Frontal cortex (tissue), 4 donors: ENCODE measurements around the gene LETM1. TPM values are rescaled to one million over a fixed set of nuclear protein-coding genes. Genes with fewer than 3 reads are reported as not detected.

Experiments
- DNase-seq, 2 donors: peaks; one replicate each; pipeline ENCODE4 v3.0.0; 2012; ENCODE audit warnings: low spot score in 2 of 2
- FAIRE-seq: peaks from 2 replicates; lab custom pipeline; 2012; peaks lifted over from hg19 to GRCh38; lab: Jason Lieb, UNC
- total RNA-seq: library from RNA; depleted of rRNA; stranded (reverse); fragments of >200 nt; gene quantifications from one replicate; pipeline ENCODE4 v1.2.3, GENCODE V29; 2014
- donor health status: control.
- donor health status: control.
- donor health status: control.

Gene LETM1
- total RNA-seq, 1 donor from 2014 or later: 115 TPM

DNA sequence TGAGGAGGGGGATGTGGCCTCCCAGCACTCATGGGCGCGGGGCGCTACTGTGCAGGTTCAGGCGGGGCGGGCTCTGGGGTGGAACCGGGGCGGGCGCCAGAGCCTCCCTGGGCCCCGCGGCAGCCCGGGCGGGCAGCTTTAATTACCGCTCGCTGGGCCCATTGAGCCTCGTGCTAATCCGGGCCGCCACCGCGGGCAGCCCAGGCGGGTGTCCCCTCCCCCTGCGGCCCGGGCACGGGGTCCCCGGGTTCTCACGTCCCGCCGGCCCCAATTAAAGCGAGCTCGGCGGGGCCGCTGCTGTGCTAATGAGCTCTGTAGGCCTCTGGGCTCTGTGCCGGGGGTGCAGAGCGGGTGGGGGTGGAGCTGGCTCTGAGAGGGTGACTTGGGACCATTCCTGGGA, 85.7 kb downstream of the LETM1 start:
- FAIRE-seq: no peak
- no peak for DNase-seq

DNA sequence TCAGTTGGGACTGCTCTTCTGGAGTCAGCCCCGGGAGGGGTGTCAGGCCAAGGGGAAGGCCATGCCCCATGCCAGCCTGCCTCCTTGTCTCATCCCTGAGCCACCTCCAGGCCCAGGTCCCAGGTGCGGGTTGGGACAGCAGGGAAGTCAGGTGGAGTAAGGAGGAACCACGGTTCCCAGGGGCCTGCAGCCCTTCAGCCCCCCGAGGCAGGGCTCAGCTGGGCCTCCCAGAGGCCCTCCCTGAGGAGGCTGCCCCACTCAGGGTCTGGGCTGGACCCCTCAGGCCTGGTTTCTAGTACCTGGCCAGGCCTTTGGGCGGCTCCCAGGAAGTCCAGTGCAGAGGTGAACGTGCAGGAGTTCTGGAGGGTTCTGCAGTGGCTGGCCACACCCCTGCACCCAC, 86.3 kb downstream of the LETM1 start:
- DNase-seq (no peak), FAIRE-seq (no peak)

- DNase-seq: no peak
These were observed 87.5 kb downstream of the LETM1 start for GRCh38 chr4:1768367-1769034.

DNA sequence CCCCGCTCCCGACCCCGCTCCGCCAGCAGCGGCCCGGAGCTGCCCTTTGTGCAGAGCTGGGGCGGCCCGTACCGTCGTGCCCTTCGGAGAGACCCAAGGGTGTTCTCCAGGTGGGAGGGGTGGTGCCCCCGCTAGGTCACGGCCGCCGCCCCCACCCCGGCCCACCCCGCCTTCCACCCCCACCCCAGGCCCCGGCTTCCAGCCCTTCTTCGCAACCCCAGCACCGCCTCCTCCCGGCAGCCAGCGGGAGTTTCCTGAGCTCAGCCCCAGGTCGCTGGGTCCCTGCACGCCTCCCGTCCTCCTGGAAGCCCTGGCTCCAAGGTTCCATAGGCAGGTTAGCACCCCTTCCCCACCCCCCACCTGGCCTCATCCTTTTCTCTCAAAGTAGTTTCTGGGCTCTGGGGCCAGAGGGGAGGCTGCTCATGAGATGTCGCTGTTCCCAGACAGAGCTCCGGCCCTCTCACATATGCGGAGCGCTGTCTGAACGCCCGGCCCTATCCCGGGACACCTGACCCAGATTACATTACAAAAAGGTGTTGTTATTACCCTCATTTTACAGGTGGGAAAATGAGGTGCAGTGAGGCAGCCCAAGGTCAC, 88.1 kb downstream of the LETM1 start:
- FAIRE-seq: no peak
- no peak for DNase-seq

More at GRCh38 chr4:1768367-1769034, 87.5 kb downstream of the LETM1 start:
- no peak for FAIRE-seq

- FAIRE-seq: no peak
- DNase-seq: peak in 1 of 2 donors; percentile 66
These were observed 88.7 kb downstream of the LETM1 start for GRCh38 chr4:1767061-1767769.

DNA sequence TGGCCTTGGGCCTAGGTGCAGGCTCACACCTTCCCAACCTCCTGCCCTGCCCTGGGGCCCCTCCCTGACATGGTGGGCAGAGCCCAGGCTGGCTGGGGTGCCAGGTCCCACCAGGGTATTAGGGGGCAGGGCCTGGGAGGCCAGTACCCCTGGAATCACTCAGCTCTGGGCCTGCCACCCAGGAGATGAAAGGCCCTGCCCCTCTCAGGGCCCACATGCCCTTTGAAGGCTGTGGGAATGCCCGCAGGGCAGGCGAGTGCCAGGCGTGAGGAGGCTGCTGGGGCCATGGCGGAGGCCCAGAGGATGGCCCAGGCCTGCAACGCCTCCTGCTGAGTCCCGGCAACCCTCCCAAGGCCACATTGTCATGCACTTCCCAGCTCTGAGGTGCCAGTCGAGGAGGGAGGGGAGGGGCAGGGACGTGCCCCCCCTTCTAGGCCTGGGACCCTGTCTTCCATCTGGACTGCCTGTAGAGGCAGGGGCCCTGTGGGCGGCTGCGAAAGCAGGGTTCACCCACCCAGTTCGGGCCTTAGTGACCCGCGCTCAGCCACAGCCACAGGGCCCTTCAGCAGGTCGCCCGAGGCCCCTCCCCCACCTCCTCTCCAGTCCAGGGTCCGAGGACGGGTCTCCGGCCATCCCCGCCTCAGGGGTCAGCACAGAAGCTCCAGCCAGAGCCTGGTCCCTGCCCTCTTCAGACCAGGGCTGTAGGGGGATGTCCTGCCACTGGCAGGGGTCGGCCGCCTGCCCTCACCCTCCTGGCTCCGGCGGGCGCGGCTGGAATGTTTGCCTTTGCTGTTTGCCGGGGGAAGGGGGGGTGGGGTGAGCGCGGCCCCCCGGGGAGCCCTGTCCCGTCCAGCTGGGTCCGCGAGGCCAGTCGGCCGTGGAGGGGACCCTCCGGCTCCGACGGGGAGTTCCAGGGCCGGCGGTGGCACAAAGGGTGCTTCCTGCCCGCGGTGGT, 89.6 kb downstream of the LETM1 start:
- DNase-seq: no peak

DNA sequence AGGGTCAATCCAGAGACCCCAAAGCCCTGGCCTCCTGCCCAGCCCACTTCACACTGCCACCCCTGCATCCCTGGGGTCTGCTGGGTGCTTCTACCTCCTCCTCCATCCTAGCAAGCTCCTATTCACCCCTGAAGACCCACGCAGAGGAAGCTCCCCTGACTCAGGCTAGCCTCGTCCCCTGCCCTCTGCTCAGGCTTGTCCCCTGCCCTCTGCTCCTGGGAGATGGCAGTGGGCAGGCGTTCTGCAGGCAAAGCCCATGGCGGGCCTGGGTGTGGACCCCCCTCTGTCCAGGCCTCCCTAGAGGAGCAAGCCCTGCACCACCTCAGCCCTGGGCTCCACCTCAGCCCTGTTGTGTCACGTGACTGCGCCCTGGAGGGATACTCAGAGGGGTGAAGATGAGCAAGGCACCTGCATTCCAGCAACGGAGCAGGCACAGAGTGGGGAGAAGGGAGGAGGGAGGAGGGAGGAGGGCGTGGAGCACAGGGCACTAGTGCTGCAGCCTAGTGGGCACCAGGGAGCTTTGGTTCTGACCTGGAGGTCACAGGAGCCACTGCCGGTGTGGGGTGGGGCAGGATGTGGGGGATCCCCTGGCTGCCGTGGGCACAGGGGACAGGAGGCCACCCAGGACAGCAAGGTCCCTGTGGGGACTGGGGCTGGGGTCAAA, 90.4 kb downstream of the LETM1 start:
- no peak for DNase-seq
- FAIRE-seq: no peak

More for the DNA sequence above, 89.6 kb downstream of the LETM1 start:
- no peak for FAIRE-seq

DNA sequence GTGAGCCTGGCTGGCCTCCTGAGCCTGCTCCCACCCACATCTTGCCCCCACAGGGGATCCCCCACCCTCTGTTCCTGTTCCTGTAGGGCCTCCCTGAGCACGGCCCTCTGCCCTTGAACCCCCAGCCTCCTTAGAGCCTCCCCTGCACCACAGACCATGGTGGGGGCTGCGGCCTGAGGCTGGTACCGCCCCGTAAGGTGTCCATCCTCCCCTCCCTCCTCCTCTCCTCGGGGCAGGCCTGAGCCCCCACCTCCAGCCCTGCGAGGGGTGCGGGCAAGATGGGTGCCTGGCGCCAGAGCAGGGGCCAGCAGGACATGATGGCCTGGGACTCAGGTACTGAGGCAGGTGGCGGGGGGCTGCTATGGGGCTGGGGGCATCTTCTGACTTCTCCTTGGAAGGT, 91.3 kb downstream of the LETM1 start:
- FAIRE-seq (no peak), DNase-seq (no peak)

GRCh38 chr4:1763550-1764080, 92.3 kb downstream of the LETM1 start:
- DNase-seq: peak; percentile 80 to 87
- FAIRE-seq: no peak

DNA sequence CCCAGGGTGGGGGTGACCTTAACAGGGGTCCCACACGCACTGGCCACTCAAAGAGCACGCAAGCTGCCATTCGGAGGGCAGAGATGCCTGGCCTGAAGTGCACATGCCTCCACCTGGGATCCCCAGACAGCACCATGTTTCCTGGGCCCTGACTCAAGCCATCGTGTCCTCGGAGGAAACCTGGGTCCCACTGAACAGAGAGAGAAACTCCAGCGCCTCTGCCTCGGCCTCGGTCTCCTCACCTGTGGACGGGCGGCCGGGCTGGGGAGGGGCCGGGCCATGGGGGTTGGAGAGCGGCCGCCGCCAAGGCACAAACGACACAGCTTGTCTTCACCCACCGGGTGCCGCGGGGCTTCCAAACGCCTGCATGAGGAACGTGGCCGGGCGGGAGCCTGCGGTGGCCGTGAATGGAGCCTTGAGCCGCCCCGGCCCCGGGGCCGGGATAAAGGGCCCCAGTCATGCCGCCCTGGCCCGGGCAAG, 92.8 kb downstream of the LETM1 start:
- FAIRE-seq: no peak
- DNase-seq: no peak

DNA sequence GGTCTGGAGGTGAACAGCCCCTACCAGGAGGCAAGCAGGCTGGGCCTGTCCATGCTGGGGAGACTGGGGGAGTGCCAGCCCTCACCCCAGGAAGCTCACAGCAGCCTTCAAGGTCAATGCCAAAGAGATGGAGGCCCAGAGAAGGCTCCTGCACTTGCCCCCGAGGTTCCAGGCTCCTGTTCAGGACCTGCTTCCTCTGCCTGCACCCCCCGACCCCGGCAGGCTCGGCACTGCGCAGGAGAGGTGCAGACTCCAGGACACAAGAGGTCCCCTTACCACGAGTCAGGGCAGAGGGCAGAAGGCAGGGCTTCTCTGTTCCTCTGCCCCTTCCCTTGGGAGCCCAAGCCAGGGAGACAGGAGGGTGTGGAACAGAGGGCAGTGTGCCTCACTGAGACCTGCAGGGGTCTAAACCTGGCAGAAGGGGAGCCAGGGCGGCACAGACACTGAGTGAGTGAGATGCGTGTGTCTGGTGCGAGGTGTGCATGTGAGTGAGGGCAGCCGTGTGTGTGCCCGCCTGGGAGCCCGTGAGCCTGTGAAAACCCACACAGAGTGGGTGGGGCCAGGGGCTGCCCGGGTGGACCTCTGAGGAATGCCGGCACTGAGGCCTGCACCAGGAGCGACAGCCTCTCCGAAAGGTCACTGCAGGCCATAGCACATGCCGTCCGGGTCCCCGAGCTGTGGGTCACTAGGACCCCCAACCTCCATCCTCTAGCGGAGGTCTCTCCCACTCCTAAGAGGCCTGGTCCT, 93.5 kb downstream of the LETM1 start:
- DNase-seq: no peak
- FAIRE-seq: no peak

Other genes starting within 250 kb of the LETM1 start
- 0.82 TPM for gene FAM53A, start 171.8 kb downstream of the LETM1 start, total RNA-seq
- 51.0 TPM for gene SLBP, start 143.8 kb downstream of the LETM1 start, total RNA-seq
- 13.5 TPM for gene TMEM129, start 134.8 kb downstream of the LETM1 start, total RNA-seq
- 2.0 TPM for gene TACC3, start 134.6 kb downstream of the LETM1 start, total RNA-seq
- gene FGFR3, start 62.9 kb downstream of the LETM1 start, total RNA-seq: 6.9 TPM
- gene NSD2, start 15.2 kb upstream of the LETM1 start, total RNA-seq: 113 TPM
- 16.3 TPM for gene NELFA, start 152.8 kb upstream of the LETM1 start, total RNA-seq
- gene NAT8L, start 203.2 kb upstream of the LETM1 start, total RNA-seq: 9.8 TPM